K562 (cell line): ENCODE data around the gene JUN. TPM values are rescaled to one million over a fixed set of nuclear protein-coding genes. Genes with fewer than 3 reads are reported as not detected.
A peak's percentile ranks its signal among the peaks of the same experiment; 100 is the strongest.

Source experiments
- BHLHE40 ChIP-seq: IDR thresholded peaks from 2 replicates; pipeline ENCODE4 v1.6.1; 2011; ENCODE audit warnings: low read length, improper control_type of control experiment
- BRCA1 ChIP-seq, 2 experiments: fragments of 450-650 bp in 1 of 2; sonication (generic) in 1 of 2; formaldehyde crosslinking in 1 of 2; IDR thresholded peaks; 2 replicates each; pipeline versions ENCODE4 v1.5.0 to v1.6.1; 2017 to 2020; ENCODE audit warnings: mild to moderate bottlenecking in 1 of 2, missing genetic modification reagents in 1 of 2
- CBFA2T3 ChIP-seq: fragments of 450-650 bp; IDR thresholded peaks from 2 replicates; pipeline ENCODE4 v1.6.1; 2017
- DPF2 ChIP-seq: fragments of 450-650 bp; IDR thresholded peaks from 2 replicates; pipeline ENCODE4 v1.6.1; 2016
- NBN ChIP-seq: fragments of 450-650 bp; IDR thresholded peaks from 2 replicates; pipeline ENCODE4 v1.6.1; 2016; ENCODE audit warnings: low read depth, mild to moderate bottlenecking
- NCOA1 ChIP-seq: fragments of 450-650 bp; IDR thresholded peaks from 2 replicates; pipeline ENCODE4 v1.6.1; 2016; ENCODE audit warnings: low read depth
- NCOR1 ChIP-seq: fragments of 450-650 bp; IDR thresholded peaks from 2 replicates; pipeline ENCODE4 v1.6.1; 2016; ENCODE audit warnings: mild to moderate bottlenecking, moderate library complexity
- PCBP2 ChIP-seq: fragments of 200-400 bp; formaldehyde crosslinking; IDR thresholded peaks from 2 replicates; pipeline ENCODE4 v1.6.1; 2018; ENCODE audit warnings: low read length, low read depth, mild to moderate bottlenecking, moderate library complexity; ENCODE audit not compliant: poor library complexity, severe bottlenecking
- RBM22 ChIP-seq: fragments of 200-400 bp; formaldehyde crosslinking; IDR thresholded peaks from 2 replicates; pipeline ENCODE4 v1.6.1; 2018; ENCODE audit warnings: low read length, low read depth; ENCODE audit not compliant: poor library complexity, severe bottlenecking
- SMAD1 ChIP-seq: fragments of 150-350 bp; IDR thresholded peaks from 2 replicates; pipeline ENCODE4 v1.6.1; 2014; ENCODE audit warnings: low read length, low read depth; ENCODE audit not compliant: partially characterized antibody
- SMARCA4 ChIP-seq: fragments of 450-650 bp; IDR thresholded peaks from 2 replicates; pipeline ENCODE4 v1.6.1; 2016
- SMC3 ChIP-seq: conservative IDR thresholded peaks from 2 replicates; pipeline ENCODE4 v1.6.1; 2011; ENCODE audit warnings: low read depth, low read length, improper control_type of control experiment; ENCODE audit not compliant: insufficient read depth
- SREBF1 ChIP-seq: fragments of 150-350 bp; IDR thresholded peaks from 2 replicates; pipeline ENCODE4 v1.6.1; 2014; ENCODE audit warnings: antibody characterized with exemption, low read depth, low read length, borderline replicate concordance
- SUPT5H ChIP-seq: fragments of 450-650 bp; IDR thresholded peaks from 2 replicates; pipeline ENCODE4 v1.6.1; 2016
- TEAD1 ChIP-seq, 2 experiments: fragments of 450-650 bp in 1 of 2; sonication (generic) in 1 of 2; formaldehyde crosslinking; IDR thresholded peaks; 2 replicates each; pipeline versions ENCODE4 v1.4.0 to v1.8.0; 2020 to 2022; ENCODE audit warnings: mild to moderate bottlenecking in 2 of 2, missing genetic modification reagents in 1 of 2
- ZBTB7A ChIP-seq: IDR thresholded peaks from 2 replicates; pipeline ENCODE4 v1.6.1; 2011; ENCODE audit warnings: low read depth, mild to moderate bottlenecking, low read length, moderate library complexity, borderline replicate concordance; ENCODE audit not compliant: control insufficient read depth
- ZFP36 ChIP-seq: fragments of 150-350 bp; IDR thresholded peaks from 2 replicates; pipeline ENCODE4 v1.6.1; 2018; ENCODE audit warnings: low read length, low read depth; ENCODE audit not compliant: partially characterized antibody
- ZNF444 ChIP-seq: fragments of 250-450 bp; sonication (Bioruptor Pico); IDR thresholded peaks from 2 replicates; pipeline ENCODE4 v1.4.0; 2020; ENCODE audit warnings: mild to moderate bottlenecking, moderate library complexity
- ZNF445 ChIP-seq: fragments of 250-450 bp; sonication (Bioruptor Pico); IDR thresholded peaks from 2 replicates; pipeline ENCODE4 v1.4.0; 2020; ENCODE audit warnings: low read depth, mild to moderate bottlenecking, moderate library complexity
- ZNF764 ChIP-seq: fragments of 250-450 bp; sonication (Bioruptor Pico); IDR thresholded peaks from 2 replicates; pipeline ENCODE4 v1.4.0; 2020; ENCODE audit warnings: low read depth, mild to moderate bottlenecking, moderate library complexity
- polyA plus RNA-seq, 8 experiments: library from polyadenylated mRNA; depleted of rRNA in 4 of 8; stranded (reverse) in 5 of 8; unstranded in 3 of 8; fragments of >200 nt; fragmentation: Nextera tagmentation in 2 of 8; fragmentation: Illumina TruSeq in 1 of 8; extraction: Ambion mirVana in 2 of 8; extraction: Trizol in 1 of 8; gene quantifications; 2 replicates each; pipeline versions ENCODE4 v1.2.1 to v1.2.3, GENCODE V29; 2011 to 2014; ENCODE audit warnings: inconsistent platforms in 1 of 8, missing spikeins in 1 of 8
- total RNA-seq, 7 experiments: library from RNA; depleted of rRNA in 6 of 7; stranded (reverse); fragments of >200 nt in 6 of 7; fragmentation: Illumina TruSeq in 2 of 7; extraction: Trizol in 2 of 7; gene quantifications; 2 replicates each; pipeline versions ENCODE4 v1.2.1 to v1.2.3, GENCODE V29; 2011 to 2021; ENCODE audit warnings: low replicate concordance in 1 of 7
- TF ChIP-seq, protein P1 (sequence below), 2 experiments: fragments of 450-650 bp; conservative IDR thresholded peaks; 2 replicates each; pipeline ENCODE4 v1.6.1; 2017; ENCODE audit warnings: mild to moderate bottlenecking in 2 of 2, moderate library complexity in 2 of 2
- TF ChIP-seq, protein P2 (sequence below): sonication (generic); formaldehyde crosslinking; IDR thresholded peaks from 2 replicates; pipeline ENCODE4 v1.8.1; 2023; ENCODE audit warnings: mild to moderate bottlenecking, missing genetic modification reagents
- TF ChIP-seq, protein P3 (sequence below), 3 experiments: IDR thresholded peaks in 2 of 3; conservative IDR thresholded peaks in 1 of 3; 2 replicates each; pipeline ENCODE4 v1.5.1; 2011 to 2012; ENCODE audit warnings: low read length in 3 of 3, mild to moderate bottlenecking in 3 of 3, control low read depth in 2 of 3, improper control_type of control experiment in 1 of 3, inconsistent platforms in 1 of 3, low read depth in 1 of 3, mixed read lengths in 1 of 3, moderate library complexity in 1 of 3; ENCODE audit not compliant: insufficient read depth in 2 of 3

Gene JUN
- total and polyA plus RNA-seq, 9 of the 15 experiments (the other 6 are each of a cell fraction or from before 2014, with no cell fraction given), result 0.32 to 23.4 (median 4.0) TPM

DNA sequence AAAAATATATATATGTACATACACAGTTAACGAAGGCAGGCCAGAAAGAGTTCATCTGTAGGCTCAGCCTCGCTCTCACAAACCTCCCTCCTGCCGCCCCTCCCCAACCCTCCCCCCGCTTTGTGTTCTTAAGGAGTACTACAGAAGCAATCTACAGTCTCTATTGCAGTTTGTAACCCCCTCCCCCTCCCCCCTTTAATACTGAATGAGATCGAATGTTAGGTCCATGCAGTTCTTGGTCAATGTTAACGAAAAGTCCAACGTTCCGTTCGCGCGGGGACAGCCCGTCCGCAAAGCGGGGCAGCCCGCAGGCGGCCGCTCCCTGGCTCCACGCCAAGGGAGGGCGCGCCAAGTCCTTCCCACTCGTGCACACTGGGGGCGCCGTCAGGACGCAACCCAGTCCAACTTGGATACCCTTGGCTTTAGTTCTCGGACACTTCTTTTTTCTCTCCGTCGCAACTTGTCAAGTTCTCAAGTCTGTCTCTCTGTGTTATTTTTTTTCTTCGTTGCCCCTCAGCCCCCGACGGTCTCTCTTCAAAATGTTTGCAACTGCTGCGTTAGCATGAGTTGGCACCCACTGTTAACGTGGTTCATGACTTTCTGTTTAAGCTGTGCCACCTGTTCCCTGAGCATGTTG, 2.2 kb downstream of the JUN start (continued):
- TF ChIP-seq, protein P1, sequence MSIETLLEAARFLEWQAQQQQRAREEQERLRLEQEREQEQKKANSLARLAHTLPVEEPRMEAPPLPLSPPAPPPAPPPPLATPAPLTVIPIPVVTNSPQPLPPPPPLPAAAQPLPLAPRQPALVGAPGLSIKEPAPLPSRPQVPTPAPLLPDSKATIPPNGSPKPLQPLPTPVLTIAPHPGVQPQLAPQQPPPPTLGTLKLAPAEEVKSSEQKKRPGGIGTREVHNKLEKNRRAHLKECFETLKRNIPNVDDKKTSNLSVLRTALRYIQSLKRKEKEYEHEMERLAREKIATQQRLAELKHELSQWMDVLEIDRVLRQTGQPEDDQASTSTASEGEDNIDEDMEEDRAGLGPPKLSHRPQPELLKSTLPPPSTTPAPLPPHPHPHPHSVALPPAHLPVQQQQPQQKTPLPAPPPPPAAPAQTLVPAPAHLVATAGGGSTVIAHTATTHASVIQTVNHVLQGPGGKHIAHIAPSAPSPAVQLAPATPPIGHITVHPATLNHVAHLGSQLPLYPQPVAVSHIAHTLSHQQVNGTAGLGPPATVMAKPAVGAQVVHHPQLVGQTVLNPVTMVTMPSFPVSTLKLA (conservative IDR thresholded peaks at IDR 0.05), result 0 out of 4 replicates have a peak, but pooled peaks of 1 of the 2 experiments have one; percentile 11
- peak; percentile 52; the same call in 1 of the 2 replicates for TF ChIP-seq NCOA1
- no peak for TF ChIP-seq ZNF764
- TF ChIP-seq, protein P2, sequence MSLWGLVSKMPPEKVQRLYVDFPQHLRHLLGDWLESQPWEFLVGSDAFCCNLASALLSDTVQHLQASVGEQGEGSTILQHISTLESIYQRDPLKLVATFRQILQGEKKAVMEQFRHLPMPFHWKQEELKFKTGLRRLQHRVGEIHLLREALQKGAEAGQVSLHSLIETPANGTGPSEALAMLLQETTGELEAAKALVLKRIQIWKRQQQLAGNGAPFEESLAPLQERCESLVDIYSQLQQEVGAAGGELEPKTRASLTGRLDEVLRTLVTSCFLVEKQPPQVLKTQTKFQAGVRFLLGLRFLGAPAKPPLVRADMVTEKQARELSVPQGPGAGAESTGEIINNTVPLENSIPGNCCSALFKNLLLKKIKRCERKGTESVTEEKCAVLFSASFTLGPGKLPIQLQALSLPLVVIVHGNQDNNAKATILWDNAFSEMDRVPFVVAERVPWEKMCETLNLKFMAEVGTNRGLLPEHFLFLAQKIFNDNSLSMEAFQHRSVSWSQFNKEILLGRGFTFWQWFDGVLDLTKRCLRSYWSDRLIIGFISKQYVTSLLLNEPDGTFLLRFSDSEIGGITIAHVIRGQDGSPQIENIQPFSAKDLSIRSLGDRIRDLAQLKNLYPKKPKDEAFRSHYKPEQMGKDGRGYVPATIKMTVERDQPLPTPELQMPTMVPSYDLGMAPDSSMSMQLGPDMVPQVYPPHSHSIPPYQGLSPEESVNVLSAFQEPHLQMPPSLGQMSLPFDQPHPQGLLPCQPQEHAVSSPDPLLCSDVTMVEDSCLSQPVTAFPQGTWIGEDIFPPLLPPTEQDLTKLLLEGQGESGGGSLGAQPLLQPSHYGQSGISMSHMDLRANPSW (CRISPR knock-in tag), result no peak
- TF ChIP-seq TEAD1 (CRISPR knock-in tag; IDR thresholded peaks at IDR 0.05), result 0 out of 4 replicates have a peak, but pooled peaks of 1 of the 2 experiments have one; percentile 2
- peak; percentile 67; the same call in 1 of the 2 replicates for TF ChIP-seq ZNF444 (CRISPR knock-in tag)
- peak; percentile 20; the same call in 1 of the 2 replicates for TF ChIP-seq CBFA2T3
- TF ChIP-seq ZFP36, result no peak
- 0 out of 2 replicates have a peak, but pooled peaks have one; percentile 39 for TF ChIP-seq NBN
- TF ChIP-seq ZNF445 (CRISPR knock-in tag), result no peak
- 0 out of 2 replicates have a peak, but pooled peaks have one; percentile 34 for TF ChIP-seq ZBTB7A
- no peak for TF ChIP-seq BRCA1 (IDR thresholded peaks at IDR 0.05)
- no peak for TF ChIP-seq BRCA1 (CRISPR knock-in tag; IDR thresholded peaks at IDR 0.05)
- no peak for TF ChIP-seq SREBF1
- TF ChIP-seq, protein P3, sequence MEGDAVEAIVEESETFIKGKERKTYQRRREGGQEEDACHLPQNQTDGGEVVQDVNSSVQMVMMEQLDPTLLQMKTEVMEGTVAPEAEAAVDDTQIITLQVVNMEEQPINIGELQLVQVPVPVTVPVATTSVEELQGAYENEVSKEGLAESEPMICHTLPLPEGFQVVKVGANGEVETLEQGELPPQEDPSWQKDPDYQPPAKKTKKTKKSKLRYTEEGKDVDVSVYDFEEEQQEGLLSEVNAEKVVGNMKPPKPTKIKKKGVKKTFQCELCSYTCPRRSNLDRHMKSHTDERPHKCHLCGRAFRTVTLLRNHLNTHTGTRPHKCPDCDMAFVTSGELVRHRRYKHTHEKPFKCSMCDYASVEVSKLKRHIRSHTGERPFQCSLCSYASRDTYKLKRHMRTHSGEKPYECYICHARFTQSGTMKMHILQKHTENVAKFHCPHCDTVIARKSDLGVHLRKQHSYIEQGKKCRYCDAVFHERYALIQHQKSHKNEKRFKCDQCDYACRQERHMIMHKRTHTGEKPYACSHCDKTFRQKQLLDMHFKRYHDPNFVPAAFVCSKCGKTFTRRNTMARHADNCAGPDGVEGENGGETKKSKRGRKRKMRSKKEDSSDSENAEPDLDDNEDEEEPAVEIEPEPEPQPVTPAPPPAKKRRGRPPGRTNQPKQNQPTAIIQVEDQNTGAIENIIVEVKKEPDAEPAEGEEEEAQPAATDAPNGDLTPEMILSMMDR (IDR thresholded peaks at IDR 0.05 in 2 of 3, conservative IDR thresholded peaks at IDR 0.05 in 1 of 3; ENCODE audit: insufficient read depth in 2 of 3, low read depth in 1 of 3, low read length in 3 of 3), result peak; percentile 65 to 78 (median 69)
- peak; percentile 30; the same call in 1 of the 2 replicates for TF ChIP-seq SMC3
- peak; percentile 80 for TF ChIP-seq BHLHE40
- TF ChIP-seq SMARCA4, result 0 out of 2 replicates have a peak, but pooled peaks have one; percentile 38
- peak; percentile 36; the same call in 1 of the 2 replicates for TF ChIP-seq DPF2
- TF ChIP-seq PCBP2, result no peak
- peak; percentile 79 for TF ChIP-seq RBM22
- 0 out of 2 replicates have a peak, but pooled peaks have one; percentile 1 for TF ChIP-seq NCOR1
- peak; percentile 50 for TF ChIP-seq SMAD1
- peak; percentile 18 for TF ChIP-seq SUPT5H
